ELR (cell line): Measurements from ENCODE around the gene NPIPA7.
"Not testable (repeated sequence)": the region's sequence is repeated elsewhere in the genome, so short reads cannot be mapped to it uniquely, and the experiment has no call there.

ENCODE experiments used
- DNase-seq: peaks from one replicate; pipeline ENCODE4 v3.0.0-alpha.2; 2015; ENCODE audit warnings: low read depth

Gene NPIPA7

DNA sequence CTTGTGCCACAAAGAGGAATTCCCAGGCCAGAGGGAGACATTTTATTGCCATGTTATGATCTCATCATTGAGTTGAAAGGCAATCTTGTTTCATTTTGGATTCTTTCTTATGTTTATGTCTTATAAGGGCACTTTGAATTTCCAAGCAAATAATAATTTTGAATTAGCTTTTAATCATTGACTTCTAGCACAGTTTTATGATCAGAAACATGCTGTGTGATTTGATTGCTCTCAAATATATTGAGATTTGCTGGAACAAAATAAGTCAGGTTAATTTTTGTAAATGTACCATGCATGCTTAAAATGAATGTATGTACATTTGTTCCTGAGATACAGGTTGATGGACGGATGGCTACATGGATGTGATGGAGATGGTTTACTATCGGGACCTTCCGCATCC lies at the start of gene NPIPA7:
TSS of gene NPIPA7 (plus strand) at position 301 of the 400 bp plus-strand sequence. CDS start 105 bp downstream, outside the sequence.
- not testable (repeated sequence) for DNase-seq

DNA sequence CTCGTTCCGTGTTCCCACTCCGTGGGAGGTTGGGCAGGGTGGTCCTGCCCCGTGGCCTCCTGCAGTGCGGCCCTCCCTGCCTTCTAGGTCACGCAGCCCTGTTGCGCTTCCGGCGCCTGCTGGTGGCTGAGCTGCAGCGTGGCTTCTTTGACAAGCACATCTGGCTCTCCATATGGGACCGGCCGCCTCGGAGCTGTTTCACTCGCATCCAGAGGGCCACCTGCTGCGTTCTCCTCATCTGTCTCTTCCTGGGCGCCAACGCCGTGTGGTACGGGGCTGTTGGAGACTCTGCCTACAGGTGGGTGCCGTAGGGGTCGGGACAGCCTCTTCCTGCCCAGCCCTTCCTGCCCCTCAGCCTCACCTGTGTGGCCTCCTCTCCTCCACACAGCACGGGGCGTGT lies 47.5 kb upstream of the NPIPA7 start:
- not testable (repeated sequence) for DNase-seq

DNA sequence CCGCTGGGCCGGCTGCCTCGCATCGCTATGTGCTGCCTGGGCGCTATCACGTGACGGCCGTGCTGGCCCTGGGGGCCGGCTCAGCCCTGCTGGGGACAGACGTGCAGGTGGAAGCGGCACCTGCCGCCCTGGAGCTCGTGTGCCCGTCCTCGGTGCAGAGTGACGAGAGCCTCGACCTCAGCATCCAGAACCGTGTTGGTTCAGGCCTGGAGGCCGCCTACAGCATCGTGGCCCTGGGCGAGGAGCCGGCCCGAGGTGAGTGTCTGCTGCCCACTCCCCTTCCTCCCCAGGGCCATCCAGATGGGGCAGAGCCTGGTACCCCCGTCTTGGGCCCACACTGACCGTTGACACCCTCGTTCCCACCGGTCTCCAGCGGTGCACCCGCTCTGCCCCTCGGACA lies 21.4 kb upstream of the NPIPA7 start:
- not testable (repeated sequence) for DNase-seq

DNA sequence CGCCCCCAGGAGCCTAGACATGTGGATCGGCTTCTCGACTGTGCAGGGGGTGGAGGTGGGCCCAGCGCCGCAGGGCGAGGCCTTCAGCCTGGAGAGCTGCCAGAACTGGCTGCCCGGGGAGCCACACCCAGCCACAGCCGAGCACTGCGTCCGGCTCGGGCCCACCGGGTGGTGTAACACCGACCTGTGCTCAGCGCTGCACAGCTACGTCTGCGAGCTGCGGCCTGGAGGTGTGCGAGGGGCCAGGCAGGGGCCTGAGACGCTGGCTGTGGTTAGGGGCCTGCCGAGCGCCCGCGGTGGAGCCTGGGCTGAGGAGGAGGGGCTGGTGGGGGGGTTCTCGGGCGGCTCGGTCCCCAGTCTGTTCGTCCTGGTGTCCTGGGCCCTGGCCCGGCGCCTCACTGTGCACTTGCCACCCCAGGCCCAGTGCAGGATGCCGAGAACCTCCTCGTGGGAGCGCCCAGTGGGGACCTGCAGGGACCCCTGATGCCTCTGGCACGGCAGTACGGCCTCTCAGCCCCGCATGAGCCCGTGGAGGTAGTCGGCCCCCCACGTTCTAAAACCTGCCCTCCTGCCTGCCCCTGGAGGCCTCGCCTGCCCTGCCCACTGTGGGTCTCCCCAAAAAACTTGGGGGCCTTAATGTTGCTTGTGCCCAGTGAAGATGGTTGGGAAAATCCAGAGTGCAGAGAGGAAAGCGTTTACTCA lies 20.2 kb upstream of the NPIPA7 start:
- not testable (repeated sequence) for DNase-seq

DNA sequence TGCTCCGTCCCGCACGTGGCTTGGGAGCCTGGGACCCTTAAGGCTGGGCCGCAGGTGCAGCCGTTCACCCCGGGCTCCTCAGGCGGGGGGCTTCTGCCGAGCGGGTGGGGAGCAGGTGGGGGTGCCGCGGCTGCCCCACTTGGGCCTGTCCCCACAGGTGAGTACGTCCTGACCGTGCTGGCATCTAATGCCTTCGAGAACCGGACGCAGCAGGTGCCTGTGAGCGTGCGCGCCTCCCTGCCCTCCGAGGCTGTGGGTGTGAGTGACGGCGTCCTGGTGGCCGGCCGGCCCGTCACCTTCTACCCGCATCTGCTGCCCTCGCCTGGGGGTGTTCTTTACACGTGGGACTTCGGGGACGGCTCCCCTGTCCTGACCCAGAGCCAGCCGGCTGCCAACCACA lies 15.3 kb upstream of the NPIPA7 start:
- not testable (repeated sequence) for DNase-seq

DNA sequence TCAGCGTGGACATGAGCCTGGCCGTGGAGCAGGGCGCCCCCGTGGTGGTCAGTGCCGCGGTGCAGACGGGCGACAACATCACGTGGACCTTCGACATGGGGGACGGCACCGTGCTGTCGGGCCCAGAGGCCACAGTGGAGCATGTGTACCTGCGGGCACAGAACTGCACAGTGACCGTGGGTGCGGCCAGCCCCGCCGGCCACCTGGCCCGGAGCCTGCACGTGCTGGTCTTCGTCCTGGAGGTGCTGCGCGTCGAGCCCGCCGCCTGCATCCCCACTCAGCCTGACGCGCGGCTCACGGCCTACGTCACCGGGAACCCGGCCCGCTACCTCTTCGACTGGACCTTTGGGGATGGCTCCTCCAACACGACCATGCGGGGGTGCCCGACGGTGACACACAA lies 14.8 kb upstream of the NPIPA7 start:
- DNase-seq: not testable (repeated sequence)

DNA sequence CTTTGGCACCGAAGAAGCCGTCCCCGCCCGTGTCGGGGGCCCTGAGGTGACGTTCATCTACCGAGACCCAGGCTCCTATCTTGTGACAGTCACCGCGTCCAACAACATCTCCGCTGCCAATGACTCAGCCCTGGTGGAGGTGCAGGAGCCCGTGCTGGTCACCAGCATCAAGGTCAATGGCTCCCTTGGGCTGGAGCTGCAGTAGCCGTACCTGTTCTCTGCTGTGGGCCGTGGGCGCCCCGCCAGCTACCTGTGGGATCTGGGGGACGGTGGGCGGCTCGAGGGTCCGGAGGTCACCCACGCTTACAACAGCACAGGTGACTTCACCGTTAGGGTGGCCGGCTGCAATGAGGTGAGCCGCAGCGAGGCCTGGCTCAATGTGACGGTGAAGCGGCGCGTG lies 14.2 kb upstream of the NPIPA7 start:
- not testable (repeated sequence) for DNase-seq

DNA sequence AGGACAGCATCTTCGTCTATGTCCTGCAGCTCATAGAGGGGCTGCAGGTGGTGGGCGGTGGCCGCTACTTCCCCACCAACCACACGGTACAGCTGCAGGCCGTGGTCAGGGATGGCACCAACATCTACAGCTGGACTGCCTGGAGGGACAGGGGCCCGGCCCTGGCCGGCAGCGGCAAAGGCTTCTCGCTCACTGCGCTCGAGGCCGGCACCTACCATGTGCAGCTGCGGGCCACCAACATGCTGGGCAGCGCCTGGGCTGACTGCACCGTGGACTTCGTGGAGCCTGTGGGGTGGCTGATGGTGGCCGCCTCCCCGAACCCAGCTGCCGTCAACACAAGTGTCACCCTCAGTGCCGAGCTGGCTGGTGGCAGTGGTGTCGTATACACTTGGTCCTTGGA lies 13.6 kb upstream of the NPIPA7 start:
- DNase-seq: peak; percentile 0

DNA sequence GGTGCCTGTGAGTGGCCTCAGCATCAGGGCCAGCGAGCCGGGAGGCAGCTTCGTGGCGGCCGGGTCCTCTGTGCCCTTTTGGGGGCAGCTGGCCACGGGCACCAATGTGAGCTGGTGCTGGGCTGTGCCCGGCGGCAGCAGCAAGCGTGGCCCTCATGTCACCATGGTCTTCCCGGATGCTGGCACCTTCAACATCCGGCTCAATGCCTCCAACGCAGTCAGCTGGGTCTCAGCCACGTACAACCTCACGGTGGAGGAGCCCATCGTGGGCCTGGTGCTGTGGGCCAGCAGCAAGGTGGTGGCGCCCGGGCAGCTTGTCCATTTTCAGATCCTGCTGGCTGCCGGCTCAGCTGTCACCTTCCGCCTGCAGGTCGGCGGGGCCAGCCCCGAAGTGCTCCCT lies 13.1 kb upstream of the NPIPA7 start:
- not testable (repeated sequence) for DNase-seq

DNA sequence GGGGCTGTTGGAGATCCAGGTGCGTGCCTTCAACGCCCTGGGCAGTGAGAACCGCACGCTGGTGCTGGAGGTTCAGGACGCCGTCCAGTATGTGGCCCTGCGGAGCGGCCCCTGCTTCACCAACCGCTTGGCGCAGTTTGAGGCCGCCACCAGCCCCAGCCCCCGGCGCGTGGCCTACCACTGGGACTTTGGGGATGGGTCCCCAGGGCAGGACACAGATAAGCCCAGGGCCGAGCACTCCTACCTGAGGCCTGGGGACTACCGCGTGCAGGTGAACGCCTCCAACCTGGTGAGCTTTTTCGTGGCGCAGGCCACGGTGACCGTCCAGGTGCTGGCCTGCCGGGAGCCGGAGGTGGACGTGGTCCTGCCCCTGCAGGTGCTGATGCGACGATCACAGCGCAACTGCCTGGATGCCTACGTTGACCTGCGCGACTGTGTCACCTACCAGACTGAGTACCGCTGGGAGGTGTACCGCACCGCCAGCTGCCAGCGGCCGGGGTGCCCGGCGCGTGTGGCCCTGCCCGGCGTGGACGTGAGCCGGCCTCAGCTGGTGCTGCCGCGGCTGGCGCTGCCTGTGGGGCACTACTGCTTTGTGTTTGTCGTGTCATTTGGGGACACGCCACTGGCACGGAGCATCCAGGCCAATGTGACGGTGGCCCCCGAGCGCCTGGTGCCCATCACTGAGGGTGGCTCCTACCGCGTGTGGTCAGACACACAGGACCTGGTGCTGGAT lies 12.2 kb upstream of the NPIPA7 start:
- DNase-seq: not testable (repeated sequence)

DNA sequence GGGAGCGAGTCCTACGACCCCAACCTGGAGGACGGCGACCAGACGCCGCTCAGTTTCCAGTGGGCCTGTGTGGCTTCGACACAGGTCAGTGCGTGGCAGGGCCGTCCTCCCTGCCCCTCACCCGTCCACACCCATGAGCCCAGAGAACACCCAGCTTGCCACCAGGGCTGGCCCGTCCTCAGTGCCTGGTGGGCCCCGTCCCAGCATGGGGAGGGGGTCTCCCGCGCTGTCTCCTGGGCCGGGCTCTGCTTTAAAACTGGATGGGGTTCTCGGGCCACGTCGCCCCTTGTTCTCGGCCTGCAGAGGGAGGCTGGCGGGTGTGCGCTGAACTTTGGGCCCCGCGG lies 11.7 kb upstream of the NPIPA7 start:
- not testable (repeated sequence) for DNase-seq

DNA sequence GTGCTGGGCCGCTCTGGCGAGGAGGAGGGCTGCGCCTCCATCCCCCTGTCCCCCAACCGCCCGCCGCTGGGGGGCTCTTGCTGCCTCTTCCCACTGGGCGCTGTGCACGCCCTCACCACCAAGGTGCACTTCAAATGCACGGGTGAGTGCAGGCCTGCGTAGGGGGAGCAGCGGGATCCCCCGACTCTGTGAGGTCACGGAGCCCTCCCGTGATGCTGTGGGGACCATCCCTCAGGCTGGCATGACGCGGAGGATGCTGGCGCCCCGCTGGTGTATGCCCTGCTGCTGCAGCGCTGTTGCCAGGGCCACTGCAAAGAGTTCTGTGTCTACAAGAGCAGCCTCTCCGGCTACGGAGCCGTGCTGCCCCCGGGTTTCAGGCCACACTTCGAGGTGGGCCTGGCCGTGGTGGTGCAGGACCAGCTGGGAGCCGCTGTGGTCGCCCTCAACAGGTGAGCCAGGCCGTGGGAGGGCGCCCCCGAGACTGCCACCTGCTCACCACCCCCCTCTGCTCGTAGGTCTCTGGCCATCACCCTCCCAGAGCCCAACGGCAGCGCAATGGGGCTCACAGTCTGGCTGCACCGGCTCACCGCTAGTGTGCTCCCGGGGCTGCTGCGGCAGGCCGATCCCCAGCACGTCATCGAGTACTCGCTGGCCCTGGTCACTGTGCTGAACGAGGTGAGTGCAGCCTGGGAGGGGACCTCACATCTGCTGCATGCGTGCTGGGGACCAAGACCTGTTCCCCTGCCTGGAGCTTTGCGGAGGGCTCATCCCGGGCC lies 9.7 kb upstream of the NPIPA7 start:
- peak; percentile 0 for DNase-seq

DNA sequence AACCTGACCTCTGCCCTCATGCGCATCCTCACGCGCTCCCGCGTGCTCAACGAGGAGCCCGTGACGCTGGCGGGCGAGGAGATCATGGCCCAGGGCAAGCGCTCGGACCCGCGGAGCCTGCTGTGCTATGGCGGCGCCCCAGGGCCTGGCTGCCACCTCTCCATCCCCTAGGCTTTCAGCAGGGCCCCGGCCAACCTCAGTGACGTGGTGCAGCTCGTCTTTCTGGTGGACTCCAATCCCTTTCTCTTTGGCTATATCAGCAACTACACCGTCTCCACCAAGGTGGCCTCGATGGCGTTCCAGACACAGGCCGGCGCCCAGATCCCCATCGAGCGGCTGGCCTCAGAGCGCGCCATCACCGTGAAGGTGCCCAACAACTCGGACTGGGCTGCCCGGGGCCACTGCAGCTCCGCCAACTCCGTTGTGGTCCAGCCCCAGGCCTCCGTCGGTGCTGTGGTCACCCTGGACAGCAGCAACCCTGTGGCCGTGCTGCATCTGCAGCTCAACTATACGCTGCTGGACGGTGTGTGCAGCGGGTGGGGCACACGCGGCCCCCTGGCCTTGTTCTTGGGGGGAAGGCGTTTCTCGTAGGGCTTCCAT lies 7.7 kb upstream of the NPIPA7 start:
- not testable (repeated sequence) for DNase-seq

DNA sequence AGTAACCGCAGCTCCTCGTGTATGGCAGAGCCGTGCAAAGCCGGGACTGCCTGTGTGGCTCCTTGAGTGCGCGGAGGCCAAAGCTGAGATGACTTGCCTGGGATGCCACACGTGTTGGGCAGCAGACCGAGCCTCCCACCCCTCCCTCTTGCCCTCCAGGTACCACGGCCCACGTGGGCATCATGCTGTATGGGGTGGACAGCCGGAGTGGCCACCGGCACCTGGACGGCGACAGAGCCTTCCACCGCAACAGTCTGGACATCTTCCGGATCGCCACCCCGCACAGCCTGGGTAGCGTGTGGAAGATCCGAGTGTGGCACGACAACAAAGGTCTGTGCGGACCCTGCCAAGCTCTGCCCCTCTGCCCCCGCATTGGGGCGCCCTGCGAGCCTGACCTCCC lies 4.7 kb upstream of the NPIPA7 start:
- not testable (repeated sequence) for DNase-seq

DNA sequence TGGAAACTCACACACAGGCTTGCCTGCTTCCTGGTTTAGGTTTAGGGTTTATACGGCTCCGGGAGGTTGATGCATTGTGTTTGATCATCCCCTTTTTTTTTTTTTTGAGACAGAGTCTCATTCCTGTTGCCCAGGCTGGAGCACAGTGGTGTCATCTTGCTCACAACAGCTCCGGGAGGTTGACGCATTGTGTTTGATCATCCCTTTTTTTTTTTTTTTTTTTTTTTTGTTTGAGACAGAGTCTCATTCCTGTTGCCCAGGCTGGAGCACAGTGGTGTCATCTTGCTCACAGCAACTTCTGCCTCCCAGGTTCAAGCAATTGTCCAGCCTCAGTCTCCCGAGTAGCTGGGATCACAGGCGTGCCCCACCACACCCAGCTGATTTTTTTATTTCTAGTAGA lies 20.7 kb downstream of the NPIPA7 start:
- DNase-seq: not testable (repeated sequence)

DNA sequence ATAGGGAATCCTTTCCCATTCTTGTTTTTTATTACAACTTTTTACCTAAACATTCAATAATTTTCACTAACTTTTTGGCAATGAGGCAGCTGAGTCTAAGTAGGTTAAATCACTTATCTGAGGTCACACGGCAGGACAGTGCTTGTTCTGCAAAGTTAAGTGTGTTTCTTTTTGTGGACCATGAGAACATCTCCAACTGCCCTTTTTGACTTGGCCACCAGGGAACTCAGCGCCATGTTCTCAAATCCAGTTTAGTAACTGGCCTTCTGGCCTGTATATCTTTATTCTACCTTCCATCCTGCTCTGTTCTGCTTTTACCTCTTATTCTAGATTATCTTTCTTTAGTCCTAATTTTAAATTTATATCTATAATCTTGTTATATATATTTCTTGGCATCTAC lies 23.4 kb downstream of the NPIPA7 start:
- not testable (repeated sequence) for DNase-seq

DNA sequence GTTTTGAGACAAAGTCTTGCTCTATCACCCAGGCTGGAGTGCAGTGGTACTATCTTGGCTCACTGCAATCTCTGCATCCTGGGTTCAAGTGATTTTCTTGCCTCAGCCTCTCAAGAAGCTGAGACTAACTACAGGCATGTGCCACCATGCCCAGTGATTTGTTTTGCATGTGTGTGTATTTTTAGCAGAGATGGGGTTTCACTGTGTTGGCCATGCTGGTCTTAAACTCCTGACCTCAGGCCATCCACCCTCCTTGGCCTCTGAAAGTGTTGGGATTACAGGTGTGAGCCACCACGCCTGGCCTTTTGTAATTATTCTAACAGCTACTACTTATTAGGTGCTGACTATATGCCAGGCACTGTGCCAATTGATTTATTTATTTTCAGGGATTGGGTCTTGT lies 25.3 kb downstream of the NPIPA7 start:
- not testable (repeated sequence) for DNase-seq

DNA sequence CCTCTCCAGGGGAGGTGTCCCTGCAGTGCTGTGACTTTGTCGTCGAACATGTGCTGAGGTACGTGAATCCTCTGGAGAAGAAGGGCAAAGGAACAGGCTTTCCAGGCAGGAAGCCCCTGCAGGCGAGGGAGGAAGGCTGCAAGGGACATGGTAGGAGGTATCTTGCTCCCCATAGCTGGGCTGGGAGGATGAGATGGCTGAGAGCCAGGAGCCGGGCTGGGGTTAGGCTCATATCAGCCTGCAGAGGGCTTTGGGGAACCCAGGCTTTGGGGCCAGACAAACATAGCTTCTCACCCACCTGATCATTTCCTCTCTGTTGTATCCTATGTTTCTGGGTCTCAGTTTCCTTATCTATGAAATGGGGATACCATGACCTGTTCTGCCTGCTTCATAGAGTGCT lies 26.5 kb downstream of the NPIPA7 start:
- not testable (repeated sequence) for DNase-seq

DNA sequence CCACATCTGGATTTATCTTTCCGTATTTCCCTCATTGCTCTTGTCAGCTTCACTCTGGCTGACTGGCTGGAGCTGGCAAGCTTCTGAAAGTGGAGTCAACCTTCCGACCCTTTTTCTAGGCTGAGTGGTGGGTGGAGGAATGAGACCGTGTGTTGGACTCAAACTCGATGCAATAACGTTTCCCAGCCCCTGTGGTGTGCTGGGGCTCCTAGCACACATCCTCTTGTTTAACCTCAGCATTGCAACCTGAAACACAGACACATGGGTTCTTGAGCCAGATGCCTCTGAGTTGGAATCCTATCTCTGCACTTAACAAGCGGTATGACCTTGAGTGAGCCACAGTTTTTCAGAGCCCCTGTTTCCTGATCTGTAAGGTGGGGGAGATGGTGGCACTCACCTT lies 29.5 kb downstream of the NPIPA7 start:
- DNase-seq: not testable (repeated sequence)

DNA sequence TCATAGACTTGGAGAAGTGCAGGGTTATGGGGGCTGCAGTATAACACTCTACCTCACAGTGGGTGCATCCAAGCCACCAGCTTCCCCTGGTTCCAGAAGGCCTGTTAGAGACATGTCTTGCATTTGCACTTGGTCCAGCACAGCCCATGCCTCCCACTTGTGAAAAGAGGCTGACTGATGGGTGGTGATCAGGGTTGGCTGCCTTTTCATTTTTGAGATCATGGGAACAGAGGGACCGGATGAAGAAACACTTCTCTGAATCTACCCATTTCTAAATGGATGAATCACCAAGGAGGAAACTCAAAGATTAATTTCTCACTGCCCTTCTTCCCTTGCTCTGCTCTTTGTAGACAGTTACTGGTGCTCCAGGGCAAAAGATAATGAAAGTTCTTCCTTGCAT lies 34.8 kb downstream of the NPIPA7 start:
- DNase-seq: not testable (repeated sequence)

DNA sequence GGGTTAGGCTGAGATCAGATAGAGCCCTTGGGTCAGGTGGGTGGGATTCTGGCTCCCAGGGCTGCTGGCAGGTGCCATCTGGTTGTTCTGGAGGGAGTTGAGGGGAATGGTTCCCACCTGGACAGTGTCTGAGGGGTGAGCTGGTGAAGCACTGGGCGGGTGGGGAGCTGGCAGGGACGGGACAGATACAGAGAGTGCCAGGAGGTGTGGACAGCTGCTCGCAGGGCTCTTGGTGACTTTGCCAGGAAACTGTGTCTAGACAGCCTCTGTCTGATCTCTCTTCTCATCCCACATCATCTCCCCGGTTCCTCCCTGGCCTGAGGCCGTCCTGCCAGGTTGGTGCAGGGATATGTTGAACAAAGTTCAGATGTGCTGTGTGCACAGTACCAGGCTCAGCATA lies 38.1 kb downstream of the NPIPA7 start:
- not testable (repeated sequence) for DNase-seq

DNA sequence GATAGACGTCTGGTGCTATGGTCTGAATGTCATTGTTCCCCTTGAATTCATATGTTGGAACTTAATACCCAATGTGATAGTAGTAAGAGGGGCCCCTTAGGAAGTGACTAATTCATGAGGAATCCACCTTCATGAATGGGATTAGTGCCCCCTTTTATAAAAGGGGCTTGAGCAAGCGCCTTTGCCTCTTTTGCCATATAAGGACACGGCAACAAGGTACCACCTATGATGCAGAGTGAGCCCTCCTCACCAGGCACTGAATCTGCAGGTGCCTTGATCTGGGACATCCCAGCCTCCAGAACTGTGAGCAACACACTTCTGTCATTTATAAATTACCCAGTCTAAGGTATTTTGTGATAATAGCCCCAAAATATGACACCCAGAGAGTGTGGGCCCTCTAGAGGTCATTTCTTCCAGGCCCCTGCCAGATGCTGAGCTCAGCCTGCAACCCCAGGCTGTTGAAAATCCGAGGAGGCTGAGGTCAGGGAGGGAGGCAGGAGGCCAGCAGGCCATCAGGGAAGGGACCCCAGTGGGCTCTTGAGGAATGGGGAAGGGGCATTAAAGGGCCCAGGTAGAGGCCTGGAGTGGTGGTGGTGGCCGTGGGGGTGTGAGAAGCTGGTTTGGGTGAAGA lies 39.1 kb downstream of the NPIPA7 start:
- DNase-seq: not testable (repeated sequence)
